Measurements from ENCODE around the gene NHS.

Gene NHS

GRCh38 chrX:17397074-17397473, 22.1 kb downstream of the NHS start:
- Histone ChIP-seq H4K20me1 (ENCODE audit: insufficient read depth, low read length) (no peaks in the 10 kb centered on the region), H3F3A (ENCODE audit: insufficient read depth, low read length) (no peaks in the 10 kb centered on the region), H3K4me2 (ENCODE audit: low read depth, low read length) (no peak overlapping the region), H3K36me3 (replicated peaks; ENCODE audit: insufficient read depth, low read length) (no peaks in the 10 kb centered on the region), H3K9me2 (replicated peaks; ENCODE audit: insufficient read depth, low read length) (no peaks in the 10 kb centered on the region), H3K27ac (ENCODE audit: low read length) (no peak overlapping the region), H3K9me3 (replicated peaks; ENCODE audit: insufficient read depth, low read length) (no peaks in the 10 kb centered on the region), H3K9ac (ENCODE audit: low read length) (no peak overlapping the region), H3K4me1 (ENCODE audit: low read length) (no peaks in the 10 kb centered on the region), H3K4me3 (ENCODE audit: low read length) (no peak overlapping the region), H3K79me2 (ENCODE audit: low read length) (no peaks in the 10 kb centered on the region), H3K27me3 (replicated peaks; ENCODE audit: insufficient read depth, low read length) (no peaks in the 10 kb centered on the region), H2AFZ (ENCODE audit: low read length) (no peak overlapping the region)
- no peak for DNase-seq
- TF ChIP-seq EZH2 (optimal IDR thresholded peaks at IDR 0.05; ENCODE audit: low read depth, low read length) (no peak), EZH2phosphoT487 (IDR thresholded peaks at IDR 0.05; ENCODE audit: low read length) (no peak), CTCF (IDR thresholded peaks at IDR 0.05; ENCODE audit: low read length) (no peak)

GRCh38 chrX:17403189-17403691, 28.2 kb downstream of the NHS start:
- H3K4me2 ChIP-seq (ENCODE audit: low read depth, low read length), result no peak overlapping the region
- H2AFZ ChIP-seq (ENCODE audit: low read length), result no peak overlapping the region
- no peaks in the 10 kb centered on the region for H3K79me2 ChIP-seq (ENCODE audit: low read length)
- no peaks in the 10 kb centered on the region for H3K4me1 ChIP-seq (ENCODE audit: low read length)
- no peaks in the 10 kb centered on the region for H4K20me1 ChIP-seq (ENCODE audit: insufficient read depth, low read length)
- H3K27ac ChIP-seq (ENCODE audit: low read length), result no peak overlapping the region
- H3K9me2 ChIP-seq (replicated peaks; ENCODE audit: insufficient read depth, low read length), result no peaks in the 10 kb centered on the region
- DNase-seq, result no peak
- no peaks in the 10 kb centered on the region for H3K36me3 ChIP-seq (replicated peaks; ENCODE audit: insufficient read depth, low read length)
- H3K9me3 ChIP-seq (replicated peaks; ENCODE audit: insufficient read depth, low read length), result no peaks in the 10 kb centered on the region
- H3K9ac ChIP-seq (ENCODE audit: low read length), result no peak overlapping the region
- H3K4me3 ChIP-seq (ENCODE audit: low read length), result no peak overlapping the region
- no peaks in the 10 kb centered on the region for H3K27me3 ChIP-seq (replicated peaks; ENCODE audit: insufficient read depth, low read length)
- no peaks in the 10 kb centered on the region for H3F3A ChIP-seq (ENCODE audit: insufficient read depth, low read length)
- TF ChIP-seq CTCF (IDR thresholded peaks at IDR 0.05; ENCODE audit: low read length) (no peak), EZH2 (optimal IDR thresholded peaks at IDR 0.05; ENCODE audit: low read depth, low read length) (no peak)

- Histone ChIP-seq H3K9me2 (replicated peaks; ENCODE audit: insufficient read depth, low read length) (no peaks in the 10 kb centered on the region), H3F3A (ENCODE audit: insufficient read depth, low read length) (no peaks in the 10 kb centered on the region), H3K79me2 (ENCODE audit: low read length) (no peaks in the 10 kb centered on the region), H4K20me1 (ENCODE audit: insufficient read depth, low read length) (no peaks in the 10 kb centered on the region), H3K36me3 (replicated peaks; ENCODE audit: insufficient read depth, low read length) (no peaks in the 10 kb centered on the region), H3K27ac (ENCODE audit: low read length) (no peak overlapping the region), H3K9ac (ENCODE audit: low read length) (no peak overlapping the region), H3K27me3 (replicated peaks; ENCODE audit: insufficient read depth, low read length) (no peaks in the 10 kb centered on the region), H2AFZ (ENCODE audit: low read length) (no peak overlapping the region), H3K4me3 (ENCODE audit: low read length) (no peak overlapping the region), H3K4me1 (ENCODE audit: low read length) (no peaks in the 10 kb centered on the region), H3K4me2 (ENCODE audit: low read depth, low read length) (no peak overlapping the region), H3K9me3 (replicated peaks; ENCODE audit: insufficient read depth, low read length) (no peaks in the 10 kb centered on the region)
- no peak for DNase-seq
- TF ChIP-seq CTCF (IDR thresholded peaks at IDR 0.05; ENCODE audit: low read length), result no peak
- TF ChIP-seq EZH2phosphoT487 (IDR thresholded peaks at IDR 0.05; ENCODE audit: low read length), result no peak
- no peak for TF ChIP-seq EZH2 (optimal IDR thresholded peaks at IDR 0.05; ENCODE audit: low read depth, low read length)
Measured at GRCh38 chrX:17403972-17404371, 29.0 kb downstream of the NHS start.
